Measurements from ENCODE around the gene FUT8.

Gene FUT8

DNA sequence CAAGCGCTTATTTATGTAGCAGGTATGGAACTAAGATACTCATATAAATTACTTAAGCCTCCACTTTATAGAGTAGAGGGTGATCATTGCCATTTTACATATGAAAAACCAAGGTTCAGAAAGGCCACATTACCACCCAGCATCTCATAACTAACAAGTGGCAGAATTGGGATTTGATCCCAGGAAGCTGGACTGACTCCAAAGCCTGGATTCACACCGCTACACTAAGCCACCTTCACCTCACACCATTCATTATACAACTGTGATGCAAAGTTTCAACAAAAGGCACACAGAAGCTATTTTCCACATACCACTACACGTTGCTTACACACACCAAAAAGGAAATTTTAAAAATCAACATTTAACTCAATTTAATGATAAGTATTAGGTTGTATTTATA is 370.6 kb downstream of the FUT8 start:
- H3K4me3 ChIP-seq (ENCODE audit: low read depth, low read length), result no peak overlapping the region
- TF ChIP-seq, protein P1, sequence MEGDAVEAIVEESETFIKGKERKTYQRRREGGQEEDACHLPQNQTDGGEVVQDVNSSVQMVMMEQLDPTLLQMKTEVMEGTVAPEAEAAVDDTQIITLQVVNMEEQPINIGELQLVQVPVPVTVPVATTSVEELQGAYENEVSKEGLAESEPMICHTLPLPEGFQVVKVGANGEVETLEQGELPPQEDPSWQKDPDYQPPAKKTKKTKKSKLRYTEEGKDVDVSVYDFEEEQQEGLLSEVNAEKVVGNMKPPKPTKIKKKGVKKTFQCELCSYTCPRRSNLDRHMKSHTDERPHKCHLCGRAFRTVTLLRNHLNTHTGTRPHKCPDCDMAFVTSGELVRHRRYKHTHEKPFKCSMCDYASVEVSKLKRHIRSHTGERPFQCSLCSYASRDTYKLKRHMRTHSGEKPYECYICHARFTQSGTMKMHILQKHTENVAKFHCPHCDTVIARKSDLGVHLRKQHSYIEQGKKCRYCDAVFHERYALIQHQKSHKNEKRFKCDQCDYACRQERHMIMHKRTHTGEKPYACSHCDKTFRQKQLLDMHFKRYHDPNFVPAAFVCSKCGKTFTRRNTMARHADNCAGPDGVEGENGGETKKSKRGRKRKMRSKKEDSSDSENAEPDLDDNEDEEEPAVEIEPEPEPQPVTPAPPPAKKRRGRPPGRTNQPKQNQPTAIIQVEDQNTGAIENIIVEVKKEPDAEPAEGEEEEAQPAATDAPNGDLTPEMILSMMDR (IDR thresholded peaks at IDR 0.05; ENCODE audit: low read depth, low read length), result no peak

DNA sequence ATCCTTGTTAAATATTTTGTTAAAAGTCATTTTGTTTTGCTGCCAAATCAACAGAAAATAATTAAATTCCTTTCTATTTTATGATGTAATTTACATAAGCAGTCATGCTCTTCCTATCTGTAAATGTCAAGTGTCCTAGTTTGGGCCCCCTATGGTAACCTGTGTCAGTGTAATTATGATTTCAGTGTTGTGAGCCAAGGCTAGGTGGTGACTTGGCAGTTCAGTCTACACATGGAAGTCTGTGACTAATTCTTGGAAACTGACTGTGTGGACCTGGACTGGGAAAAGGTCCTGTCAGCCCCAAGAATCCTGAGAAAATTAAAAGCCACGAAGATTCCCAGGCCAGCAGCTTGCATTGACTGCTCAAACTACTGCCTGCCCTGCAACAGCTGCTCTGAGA is 371.0 kb downstream of the FUT8 start:
- TF ChIP-seq, protein P1 (IDR thresholded peaks at IDR 0.05; ENCODE audit: low read depth, low read length), result no peak
- no peak overlapping the region for H3K4me3 ChIP-seq (ENCODE audit: low read depth, low read length)

DNA sequence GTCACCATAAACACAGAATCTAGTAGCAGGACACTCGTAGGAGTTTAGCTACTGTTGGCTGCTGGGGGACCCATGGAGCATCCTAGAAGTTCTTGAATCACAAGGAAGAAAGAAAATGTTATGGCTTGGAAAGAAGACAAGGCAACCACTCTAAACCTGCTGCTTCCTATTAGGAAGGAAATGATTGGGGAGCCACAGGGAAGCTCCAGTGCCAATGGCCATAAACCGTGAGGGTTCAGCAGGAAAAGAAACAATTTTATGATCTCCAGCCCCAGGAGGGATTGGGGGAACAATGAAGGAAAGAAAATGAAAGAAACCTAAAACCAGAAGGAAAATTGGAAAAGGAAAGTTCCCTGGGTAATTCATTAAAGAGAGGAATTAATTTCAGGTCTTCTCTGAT is 372.0 kb downstream of the FUT8 start:
- TF ChIP-seq, protein P1 (IDR thresholded peaks at IDR 0.05; ENCODE audit: low read depth, low read length), result no peak

DNA sequence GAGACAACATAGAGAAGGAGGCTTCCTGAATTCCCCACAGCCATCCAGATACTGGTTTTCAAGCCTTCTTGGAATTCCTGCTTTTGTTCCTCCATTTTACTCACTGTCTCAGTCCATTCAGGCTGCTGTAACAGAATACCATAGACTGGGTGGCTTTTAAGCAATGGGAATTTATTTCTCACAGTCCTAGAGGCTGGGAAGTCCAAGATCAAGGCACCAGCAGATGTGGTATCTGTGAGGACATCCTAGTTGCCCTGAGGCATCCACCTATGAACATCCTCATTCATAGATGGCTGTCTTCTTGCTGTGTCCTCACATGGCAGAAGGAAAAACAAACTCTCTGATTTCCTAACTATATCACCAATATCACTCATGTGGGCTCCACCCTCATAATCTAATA is 374.9 kb downstream of the FUT8 start:
- no peak overlapping the region for H3K4me3 ChIP-seq (ENCODE audit: low read depth, low read length)

More for the DNA sequence above, 372.0 kb downstream of the FUT8 start:
- no peak overlapping the region for H3K4me3 ChIP-seq (ENCODE audit: low read depth, low read length)

DNA sequence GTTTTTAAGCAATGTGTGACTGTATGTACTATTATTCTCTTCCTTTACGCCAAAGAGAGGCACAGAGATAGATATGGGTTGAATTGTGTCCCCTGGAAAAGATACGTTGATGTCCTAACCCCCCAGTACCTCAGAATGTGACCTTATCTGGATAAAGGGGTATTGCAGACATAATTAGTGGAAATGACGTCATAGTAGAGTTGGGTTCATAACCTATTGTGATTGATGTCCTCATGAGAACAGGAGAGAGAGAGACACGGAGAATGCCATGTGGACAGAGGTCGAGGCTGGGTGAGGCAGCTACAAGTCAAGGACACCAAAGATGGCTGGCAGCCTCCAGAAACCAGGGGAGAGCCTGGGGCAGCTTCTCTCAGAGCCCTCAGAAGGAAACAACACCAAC is 376.3 kb downstream of the FUT8 start:
- no peak overlapping the region for H3K4me3 ChIP-seq (ENCODE audit: low read depth, low read length)
- TF ChIP-seq, protein P1 (IDR thresholded peaks at IDR 0.05; ENCODE audit: low read depth, low read length), result no peak

More for the DNA sequence above, 374.9 kb downstream of the FUT8 start:
- TF ChIP-seq, protein P1 (IDR thresholded peaks at IDR 0.05; ENCODE audit: low read depth, low read length), result no peak

DNA sequence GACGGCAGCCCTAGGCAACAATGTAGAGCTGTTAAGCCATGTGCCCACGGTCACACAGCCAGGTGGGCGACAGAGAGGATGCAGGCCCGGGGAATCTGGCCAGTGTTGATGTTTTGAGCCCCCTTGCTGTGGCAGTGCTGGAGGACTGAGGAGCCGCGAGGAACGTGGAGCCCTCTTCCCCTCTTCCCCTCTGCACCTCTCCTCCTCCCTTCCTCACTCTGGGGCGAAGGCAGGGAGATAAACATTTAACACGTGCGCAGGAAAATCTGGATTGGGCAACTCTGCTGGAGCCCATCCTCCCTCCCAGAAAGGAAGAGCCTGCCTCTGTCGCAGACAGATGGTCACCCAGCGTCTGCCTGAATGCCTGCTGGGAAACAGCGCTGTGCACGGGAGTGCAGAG is 376.8 kb downstream of the FUT8 start:
- H3K4me3 ChIP-seq (ENCODE audit: low read depth, low read length), result no peak overlapping the region
- TF ChIP-seq, protein P1 (IDR thresholded peaks at IDR 0.05; ENCODE audit: low read depth, low read length), result no peak

DNA sequence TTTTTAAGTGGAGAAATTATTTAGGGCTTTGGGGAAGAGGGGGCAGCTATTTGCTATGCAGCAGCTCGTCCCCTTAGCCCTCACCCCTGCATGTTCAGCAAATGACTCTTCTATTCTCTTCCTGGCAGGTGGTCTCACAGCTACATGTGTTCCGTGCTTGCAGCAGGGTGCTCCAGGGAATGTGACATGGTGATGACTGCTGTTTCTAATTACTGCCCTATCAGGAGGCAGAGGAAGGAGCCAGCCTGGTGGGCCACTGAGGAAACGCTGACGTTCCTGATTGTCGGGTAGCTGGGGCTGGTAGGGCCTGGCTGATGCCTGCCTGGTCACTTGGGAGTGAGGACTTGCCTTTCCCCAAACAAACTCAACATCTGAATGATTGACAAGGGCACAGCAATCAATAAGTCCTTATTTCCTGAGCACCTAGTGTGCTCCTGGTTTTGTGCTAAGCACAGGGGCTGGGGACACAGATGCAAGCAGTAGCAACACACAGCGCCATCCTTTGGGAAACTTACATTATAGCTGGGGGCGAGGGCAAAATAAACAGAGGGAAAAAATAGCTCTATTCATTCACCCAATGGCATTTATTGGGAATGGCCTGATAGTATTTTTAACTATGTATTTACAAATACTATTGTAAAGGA is 377.8 kb downstream of the FUT8 start:
- TF ChIP-seq, protein P1 (IDR thresholded peaks at IDR 0.05; ENCODE audit: low read depth, low read length), result no peak
- H3K4me3 ChIP-seq (ENCODE audit: low read depth, low read length), result no peak overlapping the region

Measured in WI38 (cell line).